Right lobe of liver (tissue), 6 donors: ENCODE measurements around the gene ITGB1BP2. TPM values are rescaled to one million over a fixed set of nuclear protein-coding genes. Genes with fewer than 3 reads are reported as not detected.
"Not testable (repeated sequence)": the region's sequence is repeated elsewhere in the genome, so short reads cannot be mapped to it uniquely, and the experiment has no call there.

Experiments used
- ATAC-seq, 4 donors: fragments of 200-7000 bp; cut with Tn5 transposase; one replicate each; pipeline ENCODE4 v1.9.1; 2020; ENCODE audit warnings: mild to moderate bottlenecking in 4 of 4, moderate library complexity in 4 of 4
- DNase-seq, 3 donors: peaks; one replicate each; pipeline ENCODE4 v3.0.0-alpha.2; 2020
- H3K27ac ChIP-seq, 3 donors: fragments of 200-600 bp; one replicate each; pipeline ENCODE4 v1.8.0; 2022
- H3K27me3 ChIP-seq, 2 donors: fragments of 200-600 bp; one replicate each; pipeline ENCODE4 v1.8.0; 2022
- H3K36me3 ChIP-seq, 4 donors: fragments of 200-600 bp; sonication (generic) in 1 of 4; one replicate each; pipeline versions ENCODE4 v1.5.1 to v1.8.0; 2017 to 2022; ENCODE audit warnings: control low read depth in 1 of 4
- H3K4me1 ChIP-seq, 4 donors: fragments of 200-600 bp; sonication (generic) in 1 of 4; one replicate each; pipeline versions ENCODE4 v1.5.1 to v1.8.0; 2017 to 2022; ENCODE audit warnings: control low read depth in 1 of 4
- H3K4me3 ChIP-seq, 3 donors: fragments of 200-600 bp; one replicate each; pipeline ENCODE4 v1.8.0; 2022
- H3K9me3 ChIP-seq, 4 donors: fragments of 200-600 bp; sonication (generic) in 1 of 4; one replicate each; pipeline versions ENCODE4 v1.5.1 to v1.8.0; 2017 to 2022; ENCODE audit warnings: control low read depth in 1 of 4
- CTCF ChIP-seq, 4 donors: fragments of 200-600 bp in 3 of 4; fragments of 450-650 bp in 1 of 4; IDR thresholded peaks; one replicate each; pipeline versions ENCODE4 v1.5.1 to v1.8.0; 2016 to 2022; ENCODE audit warnings: antibody characterized with exemption in 4 of 4, mild to moderate bottlenecking in 2 of 4
- POLR2A ChIP-seq: fragments of 450-650 bp; IDR thresholded peaks from one replicate; pipeline ENCODE4 v1.6.1; 2017; ENCODE audit warnings: antibody characterized with exemption, mild to moderate bottlenecking
- WGBS: methylation state at CpG from one replicate; pipeline ENCODE4 v1.1.6; 2018; ENCODE audit warnings: low coverage, low lambda C conversion rate; ENCODE audit not compliant: insufficient coverage; ENCODE audit errors: missing lambda C conversion rate; 5-methylcytosine and 5-hydroxymethylcytosine counted together
- intact Hi-C, 2 donors: fragments of 100-400 bp; cut with DNase I; formaldehyde crosslinking; loops; one replicate each; pipeline versions ENCODE4 v1.11.2 to v1.14.1; 2022
- total RNA-seq, 6 experiments: library from RNA; depleted of rRNA in 2 of 6; stranded (reverse); fragments of >200 nt in 2 of 6; fragmentation: NEBNext Ultra II Directional in 3 of 6; extraction: Animal tissue kit (Norgen Biotek cat#: 25700) in 3 of 6; gene quantifications; one replicate each; pipeline versions ENCODE4 v1.1.0 to v1.2.4, GENCODE V29; 2016 to 2023
- donor health status: DM: no; HTN: yes; CAD: no.
- donor health status: DM: no; HTN: no; CAD: no.
- donor health status: DM: no; HTN: no; CAD: no.
- donor health status: DM: no; HTN: yes; CAD: no.
- donor health status: DM: no; HTN: yes; CAD: no.

The ITGB1BP2 gene
- total RNA-seq, 6 experiments from 2014 or later, result 0.31 to 0.92 (median 0.66) TPM

- no peak overlapping the region for H3K27ac ChIP-seq
- intact Hi-C loops, result no loop called here
- ATAC-seq, result no peak
- peaks cover 0 to 6% of the 10 kb centered on the region in 2 donors for H3K27me3 ChIP-seq
- DNase-seq, result no peak
- TF ChIP-seq CTCF (IDR thresholded peaks at IDR 0.05) (no peak), POLR2A (no peak)
- WGBS, result 59% methylated on average over 6 of the region's 6 CpGs
- H3K9me3 ChIP-seq, result no peaks in the 10 kb centered on the region
- H3K4me3 ChIP-seq, result no peak overlapping the region
- peaks cover 0 to 5% (median 0%) of the 10 kb centered on the region in 4 donors for H3K4me1 ChIP-seq
- H3K36me3 ChIP-seq, result no peaks in the 10 kb centered on the region
Measured at GRCh38 chrX:71256051-71256450, 45.5 kb upstream of the ITGB1BP2 start.

- Histone ChIP-seq H3K36me3 (no peaks in the 10 kb centered on the region), H3K9me3 (no peaks in the 10 kb centered on the region), H3K4me3 (no peak overlapping the region), H3K4me1 (peaks cover 0 to 5% (median 0%) of the 10 kb centered on the region in 4 donors), H3K27ac (no peak overlapping the region), H3K27me3 (peaks cover 0 to 6% of the 10 kb centered on the region in 2 donors)
- TF ChIP-seq POLR2A, result no peak
- TF ChIP-seq CTCF (IDR thresholded peaks at IDR 0.05), result no peak
- ATAC-seq (no peak), DNase-seq (no peak)
- intact Hi-C loops, result no loop called here
- 80% methylated on average over 3 of the region's 4 CpGs for WGBS
Measured at GRCh38 chrX:71256856-71257255, 44.7 kb upstream of the ITGB1BP2 start.

- H3K27me3 ChIP-seq, H3K4me3 ChIP-seq, H3K36me3 ChIP-seq, ATAC-seq, intact Hi-C loops, DNase-seq, H3K27ac ChIP-seq, H3K9me3 ChIP-seq, H3K4me1 ChIP-seq: not testable (repeated sequence)
Measured at GRCh38 chrX:71268624-71269023, 32.9 kb upstream of the ITGB1BP2 start.

DNA sequence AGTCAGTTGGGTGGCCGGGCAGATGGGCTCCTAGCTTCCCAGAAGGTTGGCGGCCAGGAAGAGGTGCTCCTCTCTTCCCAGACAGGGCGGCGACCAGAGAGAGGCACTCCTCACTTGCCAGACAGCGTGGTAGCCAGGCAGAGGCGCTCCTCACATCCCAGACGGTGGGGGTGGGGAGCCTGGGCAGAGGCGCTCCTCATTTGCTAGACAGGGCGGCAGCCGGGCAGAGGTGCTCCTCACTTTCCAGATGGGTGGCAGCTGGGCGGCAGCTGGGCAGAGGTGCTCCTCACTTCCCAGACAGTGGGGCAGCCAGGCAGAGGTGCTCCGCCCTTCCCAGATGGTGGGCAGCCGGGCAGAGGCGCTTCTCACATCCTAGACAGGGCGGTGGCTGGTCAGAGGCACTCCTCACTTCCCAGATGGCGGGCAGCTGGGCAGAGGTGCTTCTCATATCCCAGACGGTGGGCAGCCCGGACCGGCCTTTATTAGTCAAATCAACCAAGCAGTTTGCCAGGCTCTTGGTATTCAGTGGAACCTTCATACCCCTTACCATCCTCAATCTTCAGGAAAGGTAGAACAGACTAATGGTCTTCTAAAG is 31.7 kb upstream of the ITGB1BP2 start:
- Histone ChIP-seq H3K4me3 (no peak overlapping the region), H3K27me3 (no peaks in the 10 kb centered on the region), H3K9me3 (no peaks in the 10 kb centered on the region), H3K27ac (no peak overlapping the region), H3K36me3 (no peaks in the 10 kb centered on the region), H3K4me1 (no peaks in the 10 kb centered on the region)
- DNase-seq, result no peak
- intact Hi-C loops, result no loop called here
- ATAC-seq, result peak in 1 of 4 donors; percentile 16
- 90% methylated on average over 2 of the region's 19 CpGs for WGBS
- TF ChIP-seq CTCF (IDR thresholded peaks at IDR 0.05) (no peak), POLR2A (no peak)

- H3K36me3 ChIP-seq, DNase-seq, ATAC-seq, H3K9me3 ChIP-seq, intact Hi-C loops, H3K27me3 ChIP-seq, H3K27ac ChIP-seq, H3K4me3 ChIP-seq, H3K4me1 ChIP-seq: not testable (repeated sequence)
- 58% methylated on average over 2 of the region's 2 CpGs for WGBS
Measured at GRCh38 chrX:71272313-71272712, 29.2 kb upstream of the ITGB1BP2 start.

- 100% methylated on average over 1 of the region's 11 CpGs for WGBS
- H3K4me3 ChIP-seq, H3K9me3 ChIP-seq, ATAC-seq, DNase-seq, H3K36me3 ChIP-seq, H3K4me1 ChIP-seq, H3K27me3 ChIP-seq, intact Hi-C loops, H3K27ac ChIP-seq: not testable (repeated sequence)
Measured at GRCh38 chrX:71281300-71281699, 20.2 kb upstream of the ITGB1BP2 start.
